HT-29 (cell line): ENCODE results near the gene IL12RB2. TPM values are rescaled to one million over a fixed set of nuclear protein-coding genes. Genes with fewer than 3 reads are reported as not detected.
A peak's percentile ranks its signal among the peaks of the same experiment; 100 is the strongest.

Experiments used
- DNase-seq: peaks from one replicate; pipeline ENCODE4 v3.0.0-alpha.2; 2015; ENCODE audit warnings: low spot score
- total RNA-seq: library from RNA; depleted of rRNA; stranded (reverse); fragments of >200 nt; shearing (Covaris generic); gene quantifications from 2 replicates; pipeline ENCODE4 v1.2.3, GENCODE V29; 2014

Gene IL12RB2
- total RNA-seq, 1 experiment from 2014 or later = not detected

DNA sequence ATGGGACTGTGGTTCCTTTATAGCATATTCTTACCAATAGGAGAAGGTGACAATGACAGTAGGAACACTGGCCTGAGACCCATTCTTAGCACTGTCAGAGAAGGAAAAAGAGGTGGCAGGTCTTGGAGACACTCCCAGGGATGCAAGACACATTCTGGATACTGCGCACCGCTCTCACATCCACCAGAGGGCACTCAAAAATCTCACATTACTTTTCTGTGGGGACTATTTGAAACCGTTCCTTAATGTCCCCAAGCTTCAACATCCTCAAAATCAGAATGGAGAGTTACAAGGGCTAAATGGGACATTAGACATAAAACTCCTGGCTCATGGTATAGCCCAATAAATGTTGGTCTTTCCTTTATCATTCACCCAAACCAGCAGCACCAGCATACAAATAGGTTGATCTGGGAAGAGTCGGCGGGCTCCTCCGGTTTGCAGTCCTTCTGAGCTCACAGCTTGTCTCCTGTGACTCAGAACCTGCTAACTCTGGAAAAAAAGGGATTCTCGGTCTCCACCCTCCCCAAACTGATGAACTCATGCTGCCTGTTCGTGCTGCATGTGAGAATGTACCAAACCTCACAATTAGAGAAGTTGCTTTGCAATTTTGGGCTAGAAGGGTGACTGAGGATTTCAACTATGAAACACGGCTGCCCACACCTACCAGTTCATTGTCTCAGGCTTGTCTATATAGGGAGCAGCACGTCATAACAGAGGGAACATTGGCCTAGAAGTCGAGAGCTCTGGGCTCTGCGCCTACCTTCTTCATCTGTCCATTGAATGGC is 40.2 kb downstream of the IL12RB2 start:
- peak; percentile 63 for DNase-seq

DNA sequence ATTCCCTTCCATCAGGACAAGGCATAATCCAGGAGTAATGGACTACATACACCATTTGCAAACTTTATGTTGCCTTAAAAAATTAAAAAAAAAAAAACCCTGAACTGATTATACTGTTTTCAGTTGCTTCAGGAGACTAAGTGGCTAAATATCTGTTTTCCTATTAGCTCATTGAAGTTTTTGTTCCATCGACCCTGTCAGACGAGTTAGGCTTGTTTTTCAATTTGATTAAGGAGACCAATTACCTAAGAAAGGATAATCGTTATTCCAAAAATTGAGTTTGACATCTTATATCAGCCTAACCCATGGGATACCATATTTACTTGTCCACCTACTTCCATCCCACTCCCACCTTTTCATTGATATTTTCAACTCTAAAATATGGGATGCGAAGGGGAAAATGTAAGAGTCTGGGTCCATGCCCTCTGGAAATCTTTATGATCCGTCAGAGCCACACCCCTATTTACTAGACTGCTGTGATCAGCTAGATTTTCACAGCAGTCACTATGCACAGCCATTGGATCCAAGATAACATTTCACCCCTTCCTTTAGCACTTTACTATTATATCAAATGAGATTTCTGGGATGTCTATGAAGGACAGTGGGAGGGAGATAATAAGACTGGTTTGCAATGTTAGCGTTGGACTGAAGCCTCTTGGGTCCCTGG is 41.0 kb downstream of the IL12RB2 start:
- no peak for DNase-seq

DNA sequence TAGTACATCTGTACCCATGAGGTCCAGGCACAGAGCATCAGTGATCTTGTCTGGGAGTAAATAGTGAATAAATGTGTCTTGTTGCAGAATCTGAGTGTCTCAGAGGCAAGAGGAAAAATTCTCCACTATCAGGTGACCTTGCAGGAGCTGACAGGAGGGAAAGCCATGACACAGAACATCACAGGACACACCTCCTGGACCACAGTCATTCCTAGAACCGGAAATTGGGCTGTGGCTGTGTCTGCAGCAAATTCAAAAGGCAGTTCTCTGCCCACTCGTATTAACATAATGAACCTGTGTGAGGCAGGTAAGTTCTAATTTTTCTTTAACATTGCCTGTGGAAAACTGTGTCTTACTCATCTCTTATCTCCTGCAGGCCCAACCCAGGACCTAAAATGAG is 43.1 kb downstream of the IL12RB2 start:
- no peak for DNase-seq

DNA sequence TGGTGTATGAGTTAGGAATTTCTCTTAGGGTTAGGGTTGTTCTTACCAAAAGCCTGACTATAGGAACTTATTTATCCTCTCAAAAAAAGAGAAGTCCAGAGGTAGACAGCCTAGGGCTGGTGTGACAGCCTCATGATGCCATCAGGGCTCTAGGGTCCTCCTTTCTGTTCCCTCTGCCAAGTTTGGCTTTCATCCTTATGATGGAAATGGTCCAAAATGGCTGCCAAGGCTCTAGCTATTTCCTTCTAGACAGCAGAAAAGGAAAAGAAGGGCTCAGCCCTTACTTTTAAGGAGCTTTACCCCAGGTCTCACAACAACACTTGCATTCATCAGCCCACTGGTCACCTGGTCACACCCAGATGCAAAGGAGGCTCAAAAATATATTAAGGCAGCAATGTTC is 44.5 kb downstream of the IL12RB2 start:
- DNase-seq = no peak

DNA sequence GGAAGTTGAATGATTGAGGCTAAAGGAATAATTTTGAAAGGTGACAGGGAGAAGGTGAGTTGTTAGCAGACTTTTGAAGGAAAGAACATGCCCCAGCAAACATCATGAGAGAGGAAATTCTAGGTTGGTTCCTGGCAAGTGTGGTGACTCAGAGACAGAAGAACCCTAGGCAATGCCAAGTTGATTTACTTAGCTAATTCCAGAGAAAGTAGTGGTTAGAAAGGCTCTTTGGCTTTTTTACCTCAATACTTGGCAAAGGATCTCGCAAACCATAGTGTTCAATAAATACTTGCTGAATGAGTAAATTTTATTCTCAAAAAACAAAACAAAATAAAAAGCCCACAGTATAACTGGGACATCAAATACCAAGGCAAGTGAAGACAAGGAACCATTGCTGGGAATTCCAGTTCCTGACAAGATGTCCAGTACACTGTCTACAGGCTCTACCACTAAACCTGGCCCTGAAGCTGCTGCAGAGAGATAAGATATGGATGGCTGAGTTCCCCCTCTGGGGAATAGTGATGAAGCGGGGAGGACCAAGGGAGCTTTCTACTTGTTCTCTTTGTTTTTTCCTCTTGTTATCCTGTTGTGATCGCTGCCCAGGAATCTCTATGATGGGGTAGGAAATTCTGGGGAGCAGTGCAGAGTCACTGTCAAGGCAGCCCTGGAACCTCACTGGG is 48.2 kb downstream of the IL12RB2 start:
- DNase-seq = no peak

DNA sequence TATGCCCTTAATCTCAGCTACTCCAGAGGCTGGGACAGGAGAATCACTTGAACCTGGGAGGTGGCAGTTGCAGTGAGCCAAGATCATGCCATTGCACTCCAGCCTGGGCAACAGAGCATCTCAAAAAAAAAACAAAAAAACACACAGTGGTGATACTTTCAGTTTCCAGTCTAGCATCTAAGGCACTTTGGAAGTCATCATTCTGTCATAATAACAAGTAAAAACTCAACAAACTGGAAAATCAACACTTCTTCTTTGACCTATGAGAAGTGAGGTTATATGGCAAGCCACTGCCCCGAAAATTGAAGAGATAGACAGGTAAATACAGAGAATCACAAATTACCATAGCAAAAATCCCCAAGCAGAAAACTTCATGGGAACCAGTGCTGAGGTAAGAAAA is 51.9 kb downstream of the IL12RB2 start:
- no peak for DNase-seq

DNA sequence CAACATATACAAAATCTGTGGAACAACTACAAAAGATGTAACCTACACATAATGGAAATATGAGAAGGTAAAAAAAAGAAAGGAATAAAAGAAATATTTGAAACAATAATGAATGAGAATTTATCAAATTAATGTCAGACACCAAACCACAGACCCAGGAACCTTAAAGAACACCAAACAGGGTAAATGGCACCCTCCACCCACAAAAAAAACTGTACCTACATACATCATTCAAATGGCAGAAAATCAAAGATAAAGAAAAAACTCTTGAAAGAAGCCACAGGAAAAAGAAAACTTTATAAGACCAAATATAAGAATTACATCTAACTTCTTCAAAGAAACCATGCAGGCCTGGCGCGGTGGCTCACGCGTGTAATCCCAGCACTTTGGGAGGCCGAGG is 54.0 kb downstream of the IL12RB2 start:
- no peak for DNase-seq

DNA sequence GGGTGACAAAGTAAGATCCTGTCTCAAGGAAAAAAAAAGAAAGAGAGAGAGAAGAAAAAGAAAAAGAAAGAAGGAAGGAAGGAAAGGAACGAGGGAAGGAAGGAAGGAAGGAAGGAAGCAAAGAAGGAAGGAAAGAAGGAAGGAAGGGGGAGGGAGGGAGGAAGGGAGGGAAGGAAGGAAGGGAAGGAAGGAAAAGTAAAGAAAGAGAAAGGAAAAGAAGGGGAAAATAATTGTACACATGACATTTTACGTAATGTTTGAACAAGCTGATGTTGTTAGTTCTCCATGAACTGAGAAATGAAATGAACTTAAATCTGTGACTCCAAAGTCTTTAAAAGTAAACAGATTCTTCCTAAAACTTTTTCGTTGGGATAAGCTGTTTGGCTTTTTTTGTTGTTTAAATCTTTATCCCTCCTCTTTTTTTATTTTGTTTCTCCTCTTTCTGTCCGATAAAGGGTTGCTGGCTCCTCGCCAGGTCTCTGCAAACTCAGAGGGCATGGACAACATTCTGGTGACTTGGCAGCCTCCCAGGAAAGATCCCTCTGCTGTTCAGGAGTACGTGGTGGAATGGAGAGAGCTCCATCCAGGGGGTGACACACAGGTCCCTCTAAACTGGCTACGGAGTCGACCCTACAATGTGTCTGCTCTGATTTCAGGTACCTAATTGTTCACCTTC is 59.8 kb downstream of the IL12RB2 start:
- DNase-seq = peak; percentile 74

DNA sequence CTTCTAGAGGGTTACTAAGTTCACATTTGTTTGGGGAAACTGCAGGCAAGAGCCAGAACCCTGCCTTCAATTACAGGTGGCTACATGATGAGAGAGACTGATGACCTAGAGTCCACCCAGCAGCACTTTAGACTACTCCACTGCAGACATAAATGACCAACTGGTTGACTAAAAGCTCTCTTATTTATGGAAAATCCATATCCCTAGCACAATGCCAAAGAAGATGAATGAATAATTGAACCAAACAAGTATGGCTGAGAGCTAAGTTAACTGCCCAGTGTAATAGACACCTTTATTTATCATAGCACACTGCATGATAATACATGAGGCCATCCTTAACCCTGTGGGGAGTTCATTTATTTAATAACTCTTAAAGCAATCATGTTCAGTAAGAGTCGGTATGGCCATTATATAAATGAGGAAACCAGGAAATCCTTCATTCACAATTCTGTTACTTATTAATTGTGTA is 60.4 kb downstream of the IL12RB2 start:
- no peak for DNase-seq

DNA sequence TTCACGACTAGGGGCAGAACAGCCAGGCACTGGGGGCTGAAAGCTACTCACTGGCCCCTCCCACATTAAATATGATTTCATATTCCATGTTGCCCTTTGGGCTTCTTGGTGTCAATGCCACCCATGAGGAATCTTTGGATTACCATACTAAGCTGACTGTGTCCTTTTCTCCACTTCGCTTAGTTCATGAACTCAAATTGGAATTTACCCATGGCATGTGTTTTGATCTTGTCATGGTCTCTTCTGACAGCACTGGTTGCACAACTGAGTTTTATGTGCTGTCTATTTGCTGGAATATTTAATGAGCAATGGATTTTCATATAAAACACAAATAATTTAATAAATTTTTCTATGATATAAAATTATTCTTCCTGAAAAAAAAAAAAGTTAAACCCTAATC is 63.4 kb downstream of the IL12RB2 start:
- no peak for DNase-seq

DNA sequence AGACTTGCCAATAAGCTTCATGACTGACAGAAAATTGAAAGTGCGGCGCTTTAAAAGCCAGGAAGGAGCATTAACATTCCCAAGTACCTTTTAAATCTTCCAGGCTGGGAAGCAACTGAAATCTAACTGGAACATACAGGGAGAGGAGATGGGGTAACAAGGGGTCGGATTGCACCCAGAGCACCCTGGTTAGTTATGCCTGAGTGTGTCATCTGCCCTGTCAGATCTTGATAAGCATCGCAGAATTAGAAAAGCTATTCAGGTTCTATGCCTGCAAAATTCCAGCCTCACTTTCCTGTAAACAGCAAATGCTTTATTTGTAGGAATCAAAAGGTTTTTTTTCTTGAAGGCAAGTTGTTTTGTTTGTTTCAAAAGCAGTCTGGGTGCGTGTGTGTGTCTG is 64.0 kb downstream of the IL12RB2 start:
- DNase-seq = no peak

DNA sequence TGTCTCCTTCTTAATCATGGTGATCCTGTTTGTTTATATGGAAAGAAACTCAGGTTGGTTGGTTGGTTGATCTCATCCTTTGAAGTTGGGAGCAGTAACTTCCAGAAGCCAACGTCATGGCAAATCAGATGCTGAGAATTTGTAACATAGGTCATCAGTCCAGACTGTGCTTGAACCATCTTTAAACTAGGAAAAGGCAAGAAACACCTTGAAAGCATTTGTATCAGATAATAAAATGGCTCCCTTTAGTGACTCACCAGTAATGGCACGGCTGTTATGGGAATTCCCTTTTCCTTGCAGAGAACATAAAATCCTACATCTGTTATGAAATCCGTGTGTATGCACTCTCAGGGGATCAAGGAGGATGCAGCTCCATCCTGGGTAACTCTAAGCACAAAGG is 64.5 kb downstream of the IL12RB2 start:
- DNase-seq = no peak

DNA sequence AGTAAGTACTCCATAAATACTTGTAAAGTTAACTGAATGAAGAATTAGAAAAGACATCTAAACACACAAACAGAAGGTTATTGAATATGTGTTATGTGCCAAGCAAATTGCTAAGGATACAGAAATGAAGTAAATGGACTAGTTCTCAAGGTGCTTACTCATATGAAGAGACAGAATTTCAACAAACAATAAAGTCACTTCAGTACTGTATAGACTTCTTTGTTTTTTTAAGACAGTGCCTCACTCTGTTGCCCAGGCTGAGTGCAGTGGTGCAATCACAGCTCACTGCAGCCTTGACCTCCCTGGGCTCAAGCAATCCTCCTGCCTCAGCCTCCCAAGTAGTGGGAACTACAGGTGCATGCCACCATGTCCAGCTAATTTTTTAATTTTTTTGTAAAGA is 65.2 kb downstream of the IL12RB2 start:
- no peak for DNase-seq

DNA sequence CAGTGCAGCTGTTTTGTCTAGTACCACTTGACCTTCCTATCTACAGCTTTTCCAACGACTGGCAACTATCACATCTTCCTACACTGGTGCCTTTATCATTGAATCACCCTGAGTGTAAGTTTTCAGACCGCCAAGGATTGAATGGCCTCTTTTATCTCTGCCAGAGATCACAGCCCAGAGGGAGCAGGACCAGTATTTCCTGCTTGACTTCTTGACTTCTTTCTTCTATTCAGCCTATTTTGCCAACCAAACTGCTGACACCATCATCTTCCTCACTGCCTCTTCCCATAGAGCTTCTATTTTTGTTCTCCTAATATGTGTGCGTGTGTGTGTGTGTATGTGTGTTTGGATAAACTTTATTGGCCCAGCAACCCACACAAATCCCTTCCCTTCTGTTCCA is 68.7 kb downstream of the IL12RB2 start:
- peak; percentile 79 for DNase-seq

DNA sequence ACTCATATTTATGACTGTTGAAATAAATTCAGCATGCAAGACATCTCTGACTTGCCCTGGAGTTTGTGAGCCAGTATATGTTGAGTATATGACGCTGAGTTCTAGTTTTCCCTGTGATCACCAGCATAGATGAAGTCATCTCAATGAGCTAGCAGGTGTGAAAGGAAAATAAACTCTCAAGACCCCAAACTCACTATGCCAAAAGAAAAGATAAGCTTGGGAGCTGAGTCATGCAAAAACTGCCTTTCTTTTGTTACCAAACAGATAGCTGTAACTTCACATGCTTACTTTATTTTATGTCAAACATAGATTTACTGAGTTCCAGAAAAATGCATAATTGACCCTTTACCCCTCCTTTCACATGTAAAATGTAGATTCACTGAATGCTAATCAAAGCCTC is 69.6 kb downstream of the IL12RB2 start:
- no peak for DNase-seq

DNA sequence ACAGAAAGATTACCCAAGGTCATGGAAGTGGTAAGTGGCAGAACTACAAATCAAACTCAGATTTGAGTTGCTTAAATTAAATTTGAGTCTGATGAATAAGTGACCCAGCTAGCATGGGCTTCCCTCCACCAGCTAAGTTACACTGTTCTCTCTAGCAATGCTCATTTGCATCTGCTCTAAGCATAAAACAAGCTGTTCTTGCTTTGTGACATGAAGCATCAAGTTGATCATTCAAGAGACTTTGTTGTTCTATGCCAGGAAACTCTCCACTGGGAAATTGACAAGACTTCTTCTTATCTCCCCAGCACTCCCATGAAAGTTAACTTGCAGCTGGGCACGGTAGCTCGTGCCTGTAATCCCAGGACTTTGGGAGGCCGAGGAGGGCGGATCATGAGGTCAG is 73.5 kb downstream of the IL12RB2 start:
- no peak for DNase-seq

DNA sequence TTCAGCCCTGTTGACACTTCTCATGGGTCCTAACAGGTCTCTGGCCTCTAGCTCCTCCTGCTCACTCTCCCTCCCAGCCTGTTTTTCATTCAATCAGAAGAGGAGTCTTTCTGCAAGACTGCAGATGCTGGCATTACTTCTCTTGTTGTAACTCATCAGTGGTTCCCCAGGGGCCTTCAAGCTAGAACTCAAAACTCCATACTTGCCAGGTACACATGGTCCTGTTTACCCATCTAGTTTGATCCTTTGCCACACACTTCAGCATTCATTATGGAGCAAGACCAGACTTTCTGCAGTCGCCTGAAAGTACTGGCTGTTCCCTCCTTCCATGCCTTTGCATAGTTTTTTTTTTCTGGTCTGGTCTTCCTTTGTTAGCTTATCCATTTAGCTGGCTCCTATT is 74.6 kb downstream of the IL12RB2 start:
- no peak for DNase-seq

DNA sequence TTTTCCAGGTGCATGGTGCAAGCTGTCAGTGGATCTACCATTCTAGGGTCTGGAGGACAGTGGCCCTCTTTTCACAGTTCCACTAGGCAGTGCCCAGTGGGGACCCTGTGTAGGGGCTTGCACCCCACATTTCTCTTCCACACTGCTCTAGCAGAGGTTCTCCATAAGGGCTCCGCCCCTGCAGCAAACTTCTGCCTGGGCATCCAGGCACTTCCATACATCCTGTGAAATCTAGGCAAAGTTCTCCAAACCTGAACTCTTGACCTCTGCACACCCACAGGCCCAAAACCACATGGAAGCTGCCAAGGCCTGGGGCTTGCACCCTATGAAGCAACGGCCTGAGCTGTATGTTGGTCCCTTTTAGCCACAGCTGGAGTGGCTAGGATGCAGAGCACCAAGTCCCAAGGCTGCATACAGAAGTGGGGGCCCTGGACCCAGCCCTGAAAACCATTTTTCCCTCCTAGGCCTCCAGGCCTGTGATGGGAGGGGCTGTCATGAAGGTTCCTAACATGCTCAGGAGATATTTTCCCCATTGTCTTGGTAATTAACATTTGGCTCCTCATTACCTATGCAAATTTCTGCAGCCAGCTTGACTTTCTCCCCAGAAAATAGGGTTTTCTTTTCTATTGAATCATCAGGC is 76.4 kb downstream of the IL12RB2 start:
- DNase-seq = no peak

DNA sequence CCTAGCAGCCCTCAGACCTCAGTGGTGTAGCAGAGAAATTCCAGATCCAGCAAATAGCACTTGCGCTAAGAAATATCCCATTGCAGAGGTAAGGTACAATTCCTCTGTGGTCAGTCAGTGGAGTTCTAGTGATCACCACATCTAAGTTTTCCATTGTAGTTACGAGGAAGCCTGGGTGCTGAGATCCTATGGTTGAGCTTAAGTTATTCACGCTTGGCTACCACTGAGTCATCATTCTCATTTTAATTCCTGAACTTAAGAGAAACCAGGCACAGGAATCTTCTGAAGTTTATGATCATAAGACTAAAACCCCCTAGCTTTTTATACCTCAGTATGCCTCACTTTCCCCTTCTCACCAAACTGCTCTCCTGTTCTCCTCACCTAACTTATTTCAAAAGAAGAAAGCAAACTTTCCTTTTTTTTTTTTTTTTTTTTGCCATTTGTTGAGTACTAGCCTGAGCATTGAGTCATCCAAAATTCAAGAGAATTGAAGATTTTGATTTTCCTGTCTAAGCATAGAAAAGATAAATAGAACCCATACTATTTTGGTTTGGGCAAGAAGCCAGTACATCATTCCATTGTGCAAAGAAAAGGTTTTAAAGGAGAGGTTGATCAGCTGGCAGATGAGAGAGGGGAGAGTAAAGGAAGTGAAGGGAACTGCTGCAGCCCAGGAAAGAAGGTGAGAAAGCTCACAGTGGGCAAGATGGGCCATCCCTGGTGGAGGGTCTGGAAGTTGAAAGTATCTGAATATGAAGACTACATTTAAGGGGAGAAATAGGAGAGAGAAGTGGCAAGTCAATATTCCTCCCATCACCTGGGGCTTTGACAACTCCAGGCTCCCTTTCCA is 82.6 kb downstream of the IL12RB2 start:
- DNase-seq = no peak

DNA sequence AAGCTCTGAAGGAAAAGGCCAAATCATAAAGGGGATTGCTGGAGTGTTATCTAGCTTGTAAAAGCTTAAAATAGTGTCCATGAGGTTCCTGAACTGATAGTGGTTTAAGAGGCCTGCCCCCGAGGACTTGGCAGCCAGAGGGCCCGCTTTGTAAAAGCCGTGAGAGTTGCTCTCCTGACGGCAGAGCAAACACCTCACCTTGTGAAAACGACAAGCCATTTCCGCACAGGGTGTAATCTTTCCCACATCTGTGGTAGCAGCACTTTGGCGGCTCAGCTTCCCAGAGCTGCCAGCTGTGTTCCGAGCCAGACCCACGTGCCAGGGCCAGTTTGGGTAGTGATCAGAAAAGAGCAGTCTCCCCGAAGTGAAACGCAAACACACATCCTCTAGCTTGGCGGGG is 85.6 kb downstream of the IL12RB2 start:
- DNase-seq = no peak

DNA sequence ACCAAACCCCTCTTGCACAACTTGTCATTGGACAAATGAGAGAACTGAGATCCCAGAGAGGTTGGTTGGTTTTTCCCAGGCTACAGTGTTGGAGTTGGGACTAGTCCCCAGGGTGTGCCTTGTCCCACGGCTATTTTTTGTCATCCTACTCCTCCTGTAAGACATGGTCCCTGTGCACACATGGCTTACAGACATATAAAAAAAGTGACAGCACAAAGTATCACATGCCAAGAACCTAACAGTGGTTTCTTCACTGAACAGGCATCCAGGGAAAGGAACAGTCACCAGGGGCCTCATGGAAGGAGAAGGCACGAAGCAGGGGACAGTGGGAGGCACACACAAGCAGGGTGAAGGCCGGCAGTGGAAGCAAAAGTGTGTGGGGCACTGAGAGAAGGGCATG is 86.1 kb downstream of the IL12RB2 start:
- DNase-seq = no peak
